Fibroblast of the aortic adventitia (primary cell): ENCODE results near the gene ZBP1. TPM values are rescaled to one million over a fixed set of nuclear protein-coding genes. Genes with fewer than 3 reads are reported as not detected.

ENCODE experiments used
- DNase-seq: peaks from one replicate; pipeline ENCODE4 v3.0.0-alpha.2; 2010; ENCODE audit warnings: low read depth
- H3K4me3 ChIP-seq: 2 replicates; pipeline ENCODE4 v1.5.1; 2011; ENCODE audit warnings: low read depth, mild to moderate bottlenecking, control low read depth, low read length, moderate library complexity
- CTCF ChIP-seq: IDR thresholded peaks from 2 replicates; pipeline ENCODE4 v1.5.1; 2011; ENCODE audit warnings: mild to moderate bottlenecking, low read length, control low read depth, inconsistent platforms; ENCODE audit not compliant: insufficient read depth
- total RNA-seq: library from RNA; depleted of rRNA; stranded (reverse); fragments of >200 nt; gene quantifications from 2 replicates; pipeline ENCODE4 v1.2.3, GENCODE V29; 2012; ENCODE audit warnings: low replicate concordance

ZBP1 gene
- total RNA-seq, 1 donor, result not detected

- no peak for TF ChIP-seq CTCF
- H3K4me3 ChIP-seq, result no peak overlapping the region
- DNase-seq, result no peak
Observed at GRCh38 chr20:57601211-57601570, 19.0 kb downstream of the ZBP1 start.

- no peak for DNase-seq
- no peak overlapping the region for H3K4me3 ChIP-seq
- no peak for TF ChIP-seq CTCF
Observed at GRCh38 chr20:57600320-57601210, 19.7 kb downstream of the ZBP1 start.

GRCh38 chr20:57598491-57598890 is 21.7 kb downstream of the ZBP1 start:
- H3K4me3 ChIP-seq, result no peak overlapping the region
- DNase-seq, result no peak
- no peak for TF ChIP-seq CTCF

- H3K4me3 ChIP-seq, result no peak overlapping the region
- no peak for DNase-seq
- no peak for TF ChIP-seq CTCF
Observed at GRCh38 chr20:57598060-57598459, 22.2 kb downstream of the ZBP1 start.

GRCh38 chr20:57596998-57597939 is 23.0 kb downstream of the ZBP1 start:
- TF ChIP-seq CTCF, result peak; percentile 72
- H3K4me3 ChIP-seq, result no peak overlapping the region
- peak; percentile 30 for DNase-seq

- no peak for DNase-seq
- no peak overlapping the region for H3K4me3 ChIP-seq
- no peak for TF ChIP-seq CTCF
Observed at GRCh38 chr20:57596358-57596757, 23.9 kb downstream of the ZBP1 start.
